Liver (tissue), 9 donors: ENCODE data around the gene MSH6. TPM values are rescaled to one million over a fixed set of nuclear protein-coding genes. Genes with fewer than 3 reads are reported as not detected.

ENCODE experiments used
- DNase-seq: peaks from one replicate; pipeline ENCODE4 v3.0.0-alpha.2; 2017; ENCODE audit warnings: low spot score
- H3K27ac ChIP-seq, 2 donors: one replicate each; pipeline ENCODE4 v1.7.0; 2013; ENCODE audit warnings: inconsistent platforms in 2 of 2, low read length in 2 of 2, control low read depth in 1 of 2, low read depth in 1 of 2, mild to moderate bottlenecking in 1 of 2
- H3K27me3 ChIP-seq, 4 donors: one replicate each; pipeline versions ENCODE4 v1.6.1 to v1.7.0; 2013; ENCODE audit warnings: low read length in 3 of 4, inconsistent platforms in 1 of 4, mild to moderate bottlenecking in 1 of 4, moderate library complexity in 1 of 4; ENCODE audit not compliant: control insufficient read depth in 4 of 4, insufficient read depth in 4 of 4
- H3K36me3 ChIP-seq, 4 donors: one replicate each; pipeline versions ENCODE4 v1.6.1 to v1.7.0; 2013; ENCODE audit warnings: low read length in 3 of 4, mild to moderate bottlenecking in 3 of 4, low read depth in 1 of 4, moderate library complexity in 1 of 4; ENCODE audit not compliant: control insufficient read depth in 4 of 4, insufficient read depth in 3 of 4
- H3K4me1 ChIP-seq, 4 donors: one replicate each; pipeline versions ENCODE4 v1.6.1 to v1.7.0; 2013; ENCODE audit warnings: low read length in 3 of 4, mild to moderate bottlenecking in 3 of 4, moderate library complexity in 1 of 4; ENCODE audit not compliant: control insufficient read depth in 4 of 4, insufficient read depth in 4 of 4
- H3K4me3 ChIP-seq, 3 donors: one replicate each; pipeline versions ENCODE4 v1.6.1 to v1.7.0; 2013; ENCODE audit warnings: low read length in 3 of 3, control low read depth in 1 of 3, low read depth in 1 of 3, mild to moderate bottlenecking in 1 of 3
- H3K9ac ChIP-seq, 2 donors: one replicate each; pipeline ENCODE4 v1.7.0; 2013; ENCODE audit warnings: low read length in 2 of 2, mild to moderate bottlenecking in 2 of 2, moderate library complexity in 2 of 2, control low read depth in 1 of 2, low read depth in 1 of 2
- H3K9me3 ChIP-seq, 4 donors: one replicate each; pipeline versions ENCODE4 v1.6.1 to v1.7.0; 2013; ENCODE audit warnings: low read length in 3 of 4; ENCODE audit not compliant: control insufficient read depth in 4 of 4
- ATF3 ChIP-seq: IDR thresholded peaks from 2 replicates; pipeline ENCODE4 v1.6.1; 2016; ENCODE audit warnings: antibody characterized with exemption
- FOXA1 ChIP-seq: IDR thresholded peaks from 2 replicates; pipeline ENCODE4 v1.6.1; 2016; ENCODE audit warnings: antibody characterized with exemption
- HNF4A ChIP-seq, 2 donors: conservative IDR thresholded peaks; 2 replicates each; pipeline ENCODE4 v1.6.1; 2016; ENCODE audit warnings: antibody characterized with exemption in 2 of 2, mild to moderate bottlenecking in 2 of 2
- HNF4G ChIP-seq: IDR thresholded peaks from 2 replicates; pipeline ENCODE4 v1.6.1; 2016; ENCODE audit warnings: antibody characterized with exemption
- JUND ChIP-seq, 2 donors: IDR thresholded peaks; 2 replicates each; pipeline ENCODE4 v1.6.1; 2016; ENCODE audit warnings: antibody characterized with exemption in 2 of 2
- MAX ChIP-seq: IDR thresholded peaks from 2 replicates; pipeline ENCODE4 v1.6.1; 2016; ENCODE audit warnings: antibody characterized with exemption
- NR2F2 ChIP-seq: IDR thresholded peaks from 2 replicates; pipeline ENCODE4 v1.6.1; 2016; ENCODE audit warnings: antibody characterized with exemption
- RAD21 ChIP-seq, 2 donors: IDR thresholded peaks; 2 replicates each; pipeline ENCODE4 v1.6.1; 2016; ENCODE audit warnings: antibody characterized with exemption in 2 of 2, mild to moderate bottlenecking in 2 of 2
- REST ChIP-seq: IDR thresholded peaks from 2 replicates; pipeline ENCODE4 v1.6.1; 2016; ENCODE audit warnings: antibody characterized with exemption, mild to moderate bottlenecking
- RXRA ChIP-seq, 2 donors: IDR thresholded peaks; 2 replicates each; pipeline ENCODE4 v1.6.1; 2017 to 2018; ENCODE audit warnings: antibody characterized with exemption in 2 of 2, mild to moderate bottlenecking in 1 of 2
- TAF1 ChIP-seq: conservative IDR thresholded peaks from 2 replicates; pipeline ENCODE4 v1.6.1; 2016; ENCODE audit warnings: antibody characterized with exemption, mild to moderate bottlenecking
- ZBTB33 ChIP-seq: IDR thresholded peaks from 2 replicates; pipeline ENCODE4 v1.6.1; 2016; ENCODE audit warnings: antibody characterized with exemption
- WGBS: extraction: QIAGEN DNeasy Blood & Tissue Kit; methylation state at CpG from one replicate; pipeline ENCODE4 v1.1.7; 2013; 5-methylcytosine and 5-hydroxymethylcytosine counted together
- polyA plus RNA-seq, 2 donors: library from polyadenylated mRNA; stranded (reverse) in 1 of 2; unstranded in 1 of 2; fragments of 200-250 nt in 1 of 2; fragments of >200 nt in 1 of 2; fragmentation: Nextera tagmentation in 1 of 2; extraction: Ambion mirVana in 1 of 2; gene quantifications; one replicate each; pipeline versions ENCODE4 v1.2.1 to v1.2.3, GENCODE V29; 2013 to 2015
- total RNA-seq, 2 donors: library from RNA; depleted of rRNA; stranded (reverse); fragments of >200 nt; gene quantifications; one replicate each; pipeline ENCODE4 v1.2.3, GENCODE V29; 2014
- donor health status: healthy.
- donor health status: healthy.
- donor health status: healthy.
- donor health status: healthy.
- donor health status: healthy.

MSH6 gene
- total and polyA plus RNA-seq, 4 donors = 5.3 to 40.5 (median 17.6) TPM

GRCh38 chr2:47785986-47786385 lies 3.0 kb downstream of the MSH6 start (continued):
- no peak for TF ChIP-seq ATF3

- H3K36me3 ChIP-seq = peaks cover 14 to 42% (median 28%) of the 10 kb centered on the region in 4 donors
- WGBS = 91% methylated on average over 2 of the region's 2 CpGs
- H3K4me1 ChIP-seq = no peaks in the 10 kb centered on the region
- TF ChIP-seq HNF4A (conservative IDR thresholded peaks at IDR 0.05) (no peak), ATF3 (no peak), ZBTB33 (no peak), TAF1 (no peak), REST (no peak), NR2F2 (no peak), MAX (no peak), RXRA (IDR thresholded peaks at IDR 0.05) (no peak)
- H3K27ac ChIP-seq = no peak overlapping the region
- no peak for DNase-seq
- no peak overlapping the region for H3K9ac ChIP-seq
- H3K4me3 ChIP-seq = no peak overlapping the region
- H3K27me3 ChIP-seq = no peaks in the 10 kb centered on the region
- no peaks in the 10 kb centered on the region for H3K9me3 ChIP-seq
These were observed 13.2 kb downstream of the MSH6 start for GRCh38 chr2:47796090-47796697.

GRCh38 chr2:47798631-47799030 lies 15.7 kb downstream of the MSH6 start:
- TF ChIP-seq FOXA1 (no peak), JUND (IDR thresholded peaks at IDR 0.05) (no peak), REST (no peak), ATF3 (no peak), MAX (no peak), RAD21 (IDR thresholded peaks at IDR 0.05) (no peak), RXRA (IDR thresholded peaks at IDR 0.05) (no peak), NR2F2 (no peak), TAF1 (no peak), HNF4G (no peak)
- H3K36me3 ChIP-seq = peaks cover 19 to 50% (median 42%) of the 10 kb centered on the region in 4 donors
- WGBS = 88% methylated on average over 6 of the region's 6 CpGs

More at GRCh38 chr2:47798631-47799030, 15.7 kb downstream of the MSH6 start:
- Histone ChIP-seq H3K27ac (no peak overlapping the region), H3K4me1 (no peaks in the 10 kb centered on the region), H3K9me3 (peaks cover 0 to 4% (median 2%) of the 10 kb centered on the region in 4 donors), H3K27me3 (no peaks in the 10 kb centered on the region), H3K4me3 (no peak overlapping the region), H3K9ac (no peak overlapping the region)
- DNase-seq = no peak
